ENCODE data around the gene KRT83.

The KRT83 gene

DNA sequence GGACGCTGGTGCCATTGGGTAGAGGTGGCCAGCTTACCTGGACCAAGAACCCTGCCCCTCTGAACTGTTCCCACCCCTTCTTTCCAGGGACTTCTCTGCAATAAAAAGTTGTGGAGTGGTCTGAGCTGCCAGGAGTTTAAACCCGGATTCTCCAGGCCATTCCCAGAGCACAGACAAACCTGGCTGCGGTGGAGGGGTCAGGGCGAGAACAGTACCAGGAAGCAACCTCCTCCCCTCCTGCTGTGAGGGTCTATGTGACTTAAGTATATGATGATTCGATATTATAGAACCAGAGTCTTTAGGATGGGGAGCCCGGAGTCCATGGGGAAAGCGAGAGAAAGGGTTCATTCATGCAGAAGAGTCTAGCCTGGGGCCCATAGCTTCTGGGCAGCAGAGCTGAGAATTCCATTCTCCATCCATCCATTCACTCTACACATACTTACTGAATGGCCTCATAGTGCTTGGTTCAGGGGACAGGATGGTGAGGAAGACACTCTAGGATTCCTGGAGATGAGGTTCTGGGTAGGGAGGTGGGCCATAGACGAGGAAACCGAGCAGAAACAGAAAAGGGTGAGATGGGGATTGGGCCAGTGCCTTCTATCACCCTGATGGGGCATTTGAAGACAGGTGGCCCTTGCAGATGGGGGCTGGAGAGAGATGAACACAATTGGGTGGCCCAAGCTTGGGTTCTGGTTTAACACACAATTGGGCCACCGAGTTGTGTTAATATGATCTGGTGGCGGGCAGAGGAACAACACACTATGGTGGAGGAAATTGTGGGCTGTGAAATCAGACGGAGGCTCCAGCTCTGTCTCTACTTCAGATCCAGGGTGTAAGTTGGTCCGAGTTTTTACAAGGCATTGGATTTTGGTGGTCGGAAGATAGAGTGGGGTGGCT is 41.5 kb downstream of the KRT83 start:
- DNase-seq (ENCODE audit: low read depth in 1 of 2, low spot score in 1 of 2): no peak
- TF ChIP-seq, protein P1, sequence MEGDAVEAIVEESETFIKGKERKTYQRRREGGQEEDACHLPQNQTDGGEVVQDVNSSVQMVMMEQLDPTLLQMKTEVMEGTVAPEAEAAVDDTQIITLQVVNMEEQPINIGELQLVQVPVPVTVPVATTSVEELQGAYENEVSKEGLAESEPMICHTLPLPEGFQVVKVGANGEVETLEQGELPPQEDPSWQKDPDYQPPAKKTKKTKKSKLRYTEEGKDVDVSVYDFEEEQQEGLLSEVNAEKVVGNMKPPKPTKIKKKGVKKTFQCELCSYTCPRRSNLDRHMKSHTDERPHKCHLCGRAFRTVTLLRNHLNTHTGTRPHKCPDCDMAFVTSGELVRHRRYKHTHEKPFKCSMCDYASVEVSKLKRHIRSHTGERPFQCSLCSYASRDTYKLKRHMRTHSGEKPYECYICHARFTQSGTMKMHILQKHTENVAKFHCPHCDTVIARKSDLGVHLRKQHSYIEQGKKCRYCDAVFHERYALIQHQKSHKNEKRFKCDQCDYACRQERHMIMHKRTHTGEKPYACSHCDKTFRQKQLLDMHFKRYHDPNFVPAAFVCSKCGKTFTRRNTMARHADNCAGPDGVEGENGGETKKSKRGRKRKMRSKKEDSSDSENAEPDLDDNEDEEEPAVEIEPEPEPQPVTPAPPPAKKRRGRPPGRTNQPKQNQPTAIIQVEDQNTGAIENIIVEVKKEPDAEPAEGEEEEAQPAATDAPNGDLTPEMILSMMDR (IDR thresholded peaks at IDR 0.05; ENCODE audit: insufficient read depth, low read length): no peak
- no peak for TF ChIP-seq GABPA (IDR thresholded peaks at IDR 0.05; ENCODE audit: low read depth)
- TF ChIP-seq POLR2AphosphoS5 (IDR thresholded peaks at IDR 0.05; ENCODE audit: low read depth): no peak
- TF ChIP-seq, protein P2, sequence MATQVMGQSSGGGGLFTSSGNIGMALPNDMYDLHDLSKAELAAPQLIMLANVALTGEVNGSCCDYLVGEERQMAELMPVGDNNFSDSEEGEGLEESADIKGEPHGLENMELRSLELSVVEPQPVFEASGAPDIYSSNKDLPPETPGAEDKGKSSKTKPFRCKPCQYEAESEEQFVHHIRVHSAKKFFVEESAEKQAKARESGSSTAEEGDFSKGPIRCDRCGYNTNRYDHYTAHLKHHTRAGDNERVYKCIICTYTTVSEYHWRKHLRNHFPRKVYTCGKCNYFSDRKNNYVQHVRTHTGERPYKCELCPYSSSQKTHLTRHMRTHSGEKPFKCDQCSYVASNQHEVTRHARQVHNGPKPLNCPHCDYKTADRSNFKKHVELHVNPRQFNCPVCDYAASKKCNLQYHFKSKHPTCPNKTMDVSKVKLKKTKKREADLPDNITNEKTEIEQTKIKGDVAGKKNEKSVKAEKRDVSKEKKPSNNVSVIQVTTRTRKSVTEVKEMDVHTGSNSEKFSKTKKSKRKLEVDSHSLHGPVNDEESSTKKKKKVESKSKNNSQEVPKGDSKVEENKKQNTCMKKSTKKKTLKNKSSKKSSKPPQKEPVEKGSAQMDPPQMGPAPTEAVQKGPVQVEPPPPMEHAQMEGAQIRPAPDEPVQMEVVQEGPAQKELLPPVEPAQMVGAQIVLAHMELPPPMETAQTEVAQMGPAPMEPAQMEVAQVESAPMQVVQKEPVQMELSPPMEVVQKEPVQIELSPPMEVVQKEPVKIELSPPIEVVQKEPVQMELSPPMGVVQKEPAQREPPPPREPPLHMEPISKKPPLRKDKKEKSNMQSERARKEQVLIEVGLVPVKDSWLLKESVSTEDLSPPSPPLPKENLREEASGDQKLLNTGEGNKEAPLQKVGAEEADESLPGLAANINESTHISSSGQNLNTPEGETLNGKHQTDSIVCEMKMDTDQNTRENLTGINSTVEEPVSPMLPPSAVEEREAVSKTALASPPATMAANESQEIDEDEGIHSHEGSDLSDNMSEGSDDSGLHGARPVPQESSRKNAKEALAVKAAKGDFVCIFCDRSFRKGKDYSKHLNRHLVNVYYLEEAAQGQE (IDR thresholded peaks at IDR 0.05; ENCODE audit: insufficient replicate concordance, low read depth): no peak
- no peak for TF ChIP-seq SPI1 (IDR thresholded peaks at IDR 0.05; ENCODE audit: borderline replicate concordance, low read depth)
- no peak overlapping the region for H3K4me3 ChIP-seq (replicated peaks; ENCODE audit: insufficient read depth, low read length)
- H3K27ac ChIP-seq (replicated peaks): no peak overlapping the region
- peaks cover 13% of the 10 kb centered on the region for H3K27me3 ChIP-seq (ENCODE audit: insufficient read depth, poor library complexity, severe bottlenecking)

DNA sequence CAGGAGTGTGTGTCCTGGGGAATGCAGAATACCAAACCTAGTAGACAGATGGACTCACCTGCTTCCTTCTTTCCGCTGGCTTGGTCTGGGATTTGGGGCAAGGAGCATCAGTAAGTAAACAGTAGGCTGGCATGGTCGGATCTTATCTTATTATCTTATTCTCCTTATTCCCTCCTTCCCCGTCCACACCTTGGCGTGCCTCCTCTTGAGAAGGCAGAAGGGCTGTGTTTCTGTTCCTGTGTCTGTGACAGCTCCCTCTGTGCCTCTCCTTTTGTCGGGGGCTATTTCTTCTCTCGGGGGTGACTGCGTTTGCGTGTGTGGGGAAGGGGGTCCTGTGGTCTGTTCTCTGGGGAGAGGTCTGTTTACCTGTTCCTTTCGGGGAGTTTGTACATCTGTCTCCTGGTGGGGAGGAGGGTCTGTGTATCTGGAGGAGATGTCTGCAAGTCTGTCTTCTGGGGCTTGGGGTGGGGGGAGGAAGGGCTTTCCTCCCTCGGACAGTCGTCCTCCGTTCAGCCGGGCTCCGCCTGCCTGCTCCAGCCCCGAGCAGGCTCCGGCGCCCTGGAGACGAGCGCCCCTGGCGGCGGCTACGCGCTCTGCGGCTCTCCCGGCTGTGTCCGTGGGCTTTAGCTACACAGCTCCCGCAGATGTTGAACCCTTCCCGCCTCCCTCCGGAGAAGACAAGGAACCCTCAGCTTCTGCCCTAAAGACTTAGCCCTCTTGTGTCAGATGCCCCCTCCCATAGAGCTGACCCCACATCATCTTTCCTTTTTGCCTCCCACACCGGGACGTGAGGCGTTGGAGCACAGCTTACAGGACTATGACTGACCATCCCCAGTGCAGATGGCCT is 42.4 kb downstream of the KRT83 start:
- no peak overlapping the region for H3K4me3 ChIP-seq (replicated peaks; ENCODE audit: insufficient read depth, low read length)
- TF ChIP-seq, protein P1 (IDR thresholded peaks at IDR 0.05; ENCODE audit: insufficient read depth, low read length): peak; percentile 98
- TF ChIP-seq POLR2AphosphoS5 (IDR thresholded peaks at IDR 0.05; ENCODE audit: low read depth): no peak
- DNase-seq (ENCODE audit: low read depth in 1 of 2, low spot score in 1 of 2): peak; percentile 26 to 46
- H3K27ac ChIP-seq (replicated peaks): no peak overlapping the region
- H3K27me3 ChIP-seq (ENCODE audit: insufficient read depth, poor library complexity, severe bottlenecking): peaks cover 13% of the 10 kb centered on the region

DNA sequence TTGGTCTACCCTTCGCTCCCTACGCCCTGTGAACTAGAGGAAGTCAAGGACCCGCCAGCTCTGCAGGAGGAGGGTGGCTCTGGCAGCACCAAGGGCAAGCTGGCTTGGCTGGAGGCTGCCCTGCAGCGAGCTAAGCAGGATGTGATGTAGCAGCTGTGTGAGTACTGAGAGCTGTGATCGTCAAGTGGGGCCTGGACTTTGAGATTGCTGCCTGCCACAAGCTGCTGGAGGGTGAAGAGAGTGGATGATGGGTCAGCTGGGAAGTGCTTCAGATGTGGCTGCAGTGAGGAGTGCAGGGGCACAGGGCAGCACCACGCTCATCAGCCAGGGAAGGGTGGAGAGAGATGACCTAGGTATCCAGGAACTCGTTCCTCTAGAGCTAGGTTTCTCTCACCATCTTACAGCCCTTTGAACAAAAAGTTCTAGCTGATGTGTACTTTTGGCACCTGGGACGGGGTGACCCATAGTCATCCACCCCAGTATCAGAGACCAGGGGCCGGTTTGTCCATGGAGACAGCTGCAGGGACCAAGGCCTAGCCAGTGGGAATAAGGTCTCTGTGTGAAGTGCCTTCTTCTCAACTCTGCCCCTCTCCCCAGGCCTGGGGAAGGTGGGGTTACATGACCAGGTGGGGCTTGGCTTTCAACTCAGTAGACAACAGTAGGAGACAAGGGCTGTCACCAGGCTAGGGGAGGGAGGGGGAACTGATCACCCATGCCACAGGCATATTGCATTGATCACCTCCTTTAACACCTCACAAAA is 43.5 kb downstream of the KRT83 start:
- Histone ChIP-seq H3K27me3 (ENCODE audit: insufficient read depth, poor library complexity, severe bottlenecking) (peaks cover 13% of the 10 kb centered on the region), H3K27ac (replicated peaks) (no peak overlapping the region), H3K4me3 (replicated peaks; ENCODE audit: insufficient read depth, low read length) (no peak overlapping the region)
- DNase-seq (ENCODE audit: low read depth in 1 of 2, low spot score in 1 of 2): no peak
- TF ChIP-seq, protein P2 (IDR thresholded peaks at IDR 0.05; ENCODE audit: insufficient replicate concordance, low read depth): no peak
- TF ChIP-seq GABPA (IDR thresholded peaks at IDR 0.05; ENCODE audit: low read depth) (no peak), POLR2AphosphoS5 (IDR thresholded peaks at IDR 0.05; ENCODE audit: low read depth) (no peak), SPI1 (IDR thresholded peaks at IDR 0.05; ENCODE audit: borderline replicate concordance, low read depth) (no peak)
- TF ChIP-seq, protein P1 (IDR thresholded peaks at IDR 0.05; ENCODE audit: insufficient read depth, low read length): no peak
